ENCODE measurements around the gene SCLY.

Gene SCLY

GRCh38 chr2:238060542-238061314 is at the start of gene SCLY:
SCLY (plus strand) TSS chr2:238061001; CDS start chr2:238061055, 54 bp downstream.
- DNase-seq: peak; percentile 98

- DNase-seq: no peak
These were observed 47.0 kb upstream of the SCLY start for GRCh38 chr2:238013806-238014205.

GRCh38 chr2:238015705-238016104 is 45.1 kb upstream of the SCLY start:
- DNase-seq: no peak

- DNase-seq: no peak
These were observed 44.3 kb upstream of the SCLY start for GRCh38 chr2:238016526-238016925.

- peak; percentile 16 for DNase-seq
These were observed 40.8 kb upstream of the SCLY start for GRCh38 chr2:238019962-238020361.

- no peak for DNase-seq
These were observed 40.0 kb upstream of the SCLY start for GRCh38 chr2:238020816-238021215.

GRCh38 chr2:238021327-238021726 is 39.5 kb upstream of the SCLY start:
- DNase-seq: peak; percentile 73

GRCh38 chr2:238022594-238023157 is 38.1 kb upstream of the SCLY start:
- DNase-seq: no peak

GRCh38 chr2:238023608-238024007 is 37.2 kb upstream of the SCLY start:
- DNase-seq: no peak

GRCh38 chr2:238024986-238025385 is 35.8 kb upstream of the SCLY start:
- DNase-seq: peak; percentile 16

- DNase-seq: no peak
These were observed 35.0 kb upstream of the SCLY start for GRCh38 chr2:238025741-238026360.

- no peak for DNase-seq
These were observed 33.7 kb upstream of the SCLY start for GRCh38 chr2:238027058-238027457.

GRCh38 chr2:238027591-238028415 is 33.0 kb upstream of the SCLY start:
- DNase-seq: no peak

- DNase-seq: no peak
These were observed 30.9 kb upstream of the SCLY start for GRCh38 chr2:238029853-238030252.

- DNase-seq: no peak
These were observed 30.2 kb upstream of the SCLY start for GRCh38 chr2:238030422-238031155.

GRCh38 chr2:238031751-238032150 is 29.1 kb upstream of the SCLY start:
- DNase-seq: no peak

- DNase-seq: peak; percentile 10
These were observed 28.0 kb upstream of the SCLY start for GRCh38 chr2:238032755-238033337.

- peak; percentile 91 for DNase-seq
These were observed 26.8 kb upstream of the SCLY start for GRCh38 chr2:238033991-238034390.

- no peak for DNase-seq
These were observed 22.6 kb upstream of the SCLY start for GRCh38 chr2:238038203-238038602.

GRCh38 chr2:238039151-238039550 is 21.6 kb upstream of the SCLY start:
- no peak for DNase-seq

- DNase-seq: no peak
These were observed 20.8 kb upstream of the SCLY start for GRCh38 chr2:238039985-238040384.

- DNase-seq: no peak
These were observed 19.9 kb upstream of the SCLY start for GRCh38 chr2:238040918-238041317.
